DMS79 (cell line): ENCODE data around the gene HSPG2.

Experiments used
- DNase-seq: peaks from one replicate; lab custom pipeline; 2025; lab: John Stamatoyannopoulos, UW

The HSPG2 gene

DNA sequence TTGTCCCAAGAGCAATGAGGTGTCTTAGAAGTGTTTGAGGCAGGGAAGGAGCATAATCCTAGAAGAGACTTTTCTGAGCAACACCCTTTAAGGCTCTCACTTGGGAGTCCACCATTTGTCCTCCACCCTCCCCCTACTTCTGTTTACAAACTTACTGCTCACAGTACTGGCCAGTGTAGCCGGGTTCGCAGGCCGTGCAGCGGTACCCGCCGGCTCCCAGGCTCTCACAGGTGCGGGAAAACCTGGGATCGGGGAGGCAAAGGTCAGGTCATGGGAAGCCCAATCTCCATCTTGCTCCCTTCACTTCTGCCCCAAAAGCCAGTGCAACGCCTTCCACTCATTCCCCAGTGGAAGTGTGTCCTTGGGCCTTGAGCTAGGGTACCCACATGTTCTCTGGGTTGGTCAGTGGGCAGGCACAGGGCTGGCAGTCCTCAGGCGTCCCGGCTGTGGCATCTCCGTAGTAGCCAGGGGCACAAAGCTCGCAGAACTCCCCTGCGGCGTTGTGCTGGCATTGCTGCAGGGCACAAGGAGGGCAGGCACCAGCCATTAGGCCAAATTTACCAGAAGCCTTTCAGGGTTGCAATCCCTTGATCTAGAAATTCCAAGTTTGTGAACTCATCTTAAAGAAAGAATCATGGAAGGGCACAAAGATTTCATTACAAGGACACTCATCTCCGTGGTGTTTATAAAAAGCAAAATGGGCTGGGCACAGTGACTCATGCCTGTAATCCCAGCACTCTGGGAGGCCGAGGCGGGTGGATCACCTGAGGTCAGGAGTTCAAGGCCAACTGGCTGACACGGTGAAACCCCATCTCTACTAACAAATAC, 75.3 kb downstream of the HSPG2 start:
- DNase-seq: no peak

DNA sequence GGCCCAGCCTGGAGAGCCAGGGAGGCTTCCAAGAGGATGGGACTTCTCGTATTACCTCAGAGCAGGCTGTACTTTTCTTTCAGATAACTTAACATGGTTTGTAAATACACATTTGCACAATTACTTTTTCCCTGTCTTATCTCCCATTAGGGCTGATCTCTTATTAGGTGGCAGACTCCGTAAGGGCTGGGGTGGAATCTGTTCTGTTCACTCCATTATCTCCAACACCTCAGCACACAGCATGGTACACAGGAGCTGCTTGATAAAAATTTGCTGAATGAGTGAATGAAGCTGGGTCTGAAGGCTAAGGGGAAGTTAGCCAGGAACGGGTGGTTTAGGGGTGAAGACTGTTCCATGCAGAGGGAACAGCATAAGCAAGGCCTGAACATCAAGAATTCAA, 76.1 kb downstream of the HSPG2 start:
- DNase-seq: no peak

DNA sequence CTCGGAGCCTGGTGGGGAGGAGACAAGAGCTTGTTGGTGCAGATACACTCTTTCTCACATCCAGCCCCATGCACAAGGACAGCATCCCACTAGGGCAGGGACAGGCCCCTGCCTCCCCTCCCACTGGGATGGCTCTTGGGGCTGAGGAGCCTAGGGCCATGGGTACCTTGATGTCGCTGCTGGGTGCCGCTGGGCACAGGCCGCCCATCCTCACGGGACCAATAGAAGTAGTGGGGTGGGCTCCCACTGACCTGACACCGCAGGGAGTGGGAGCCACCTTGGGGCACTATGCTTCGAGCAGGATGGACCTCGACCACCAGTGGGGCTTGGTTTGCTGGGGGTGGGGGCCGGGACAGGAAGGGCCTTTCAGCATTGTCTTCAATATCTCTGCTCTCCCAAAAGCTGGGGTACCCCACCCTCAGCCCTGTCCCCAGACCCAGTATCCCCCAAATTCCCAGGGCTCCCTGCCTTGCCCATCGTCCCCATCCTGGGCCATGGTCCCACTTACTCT, 77.4 kb downstream of the HSPG2 start:
- no peak for DNase-seq

DNA sequence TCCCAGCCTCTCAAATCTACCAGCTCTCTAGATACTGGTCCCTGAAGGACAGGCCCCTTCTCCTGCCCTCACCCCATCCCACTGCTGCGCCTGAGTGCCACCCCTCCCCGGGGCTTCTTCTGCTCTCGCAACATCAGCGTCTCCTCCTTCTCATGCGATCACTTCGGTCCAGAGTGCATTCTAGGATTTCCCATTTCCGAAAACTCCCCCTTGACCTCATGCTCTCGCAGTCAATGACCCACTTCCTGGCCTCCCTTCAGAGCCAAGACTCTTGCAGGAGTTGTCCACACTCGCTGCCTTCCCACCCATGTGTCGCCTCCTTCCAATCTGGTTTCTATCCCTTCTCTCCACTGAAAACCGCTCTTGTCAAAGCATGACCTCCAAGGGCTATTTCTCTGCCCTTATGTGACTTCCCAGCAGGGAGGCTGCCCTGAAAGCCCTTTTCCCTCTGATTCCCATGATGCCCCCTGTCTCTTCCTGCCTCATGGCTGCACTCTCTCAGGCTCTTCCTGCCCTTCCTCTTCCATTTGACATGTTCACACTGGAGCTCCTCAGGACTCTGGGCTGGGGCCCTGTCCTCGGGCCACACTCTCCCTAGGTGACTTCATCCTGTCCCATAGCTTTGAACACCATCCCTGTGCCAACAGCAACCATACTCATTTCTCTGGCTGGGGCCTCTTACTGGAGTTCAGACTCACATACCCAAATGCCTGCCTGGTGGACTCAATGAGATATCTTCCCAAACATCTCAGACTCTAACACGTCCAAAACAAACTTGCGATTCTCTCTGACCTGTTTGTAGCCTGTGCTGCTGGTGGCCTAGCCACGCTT, 79.1 kb downstream of the HSPG2 start:
- DNase-seq: no peak

DNA sequence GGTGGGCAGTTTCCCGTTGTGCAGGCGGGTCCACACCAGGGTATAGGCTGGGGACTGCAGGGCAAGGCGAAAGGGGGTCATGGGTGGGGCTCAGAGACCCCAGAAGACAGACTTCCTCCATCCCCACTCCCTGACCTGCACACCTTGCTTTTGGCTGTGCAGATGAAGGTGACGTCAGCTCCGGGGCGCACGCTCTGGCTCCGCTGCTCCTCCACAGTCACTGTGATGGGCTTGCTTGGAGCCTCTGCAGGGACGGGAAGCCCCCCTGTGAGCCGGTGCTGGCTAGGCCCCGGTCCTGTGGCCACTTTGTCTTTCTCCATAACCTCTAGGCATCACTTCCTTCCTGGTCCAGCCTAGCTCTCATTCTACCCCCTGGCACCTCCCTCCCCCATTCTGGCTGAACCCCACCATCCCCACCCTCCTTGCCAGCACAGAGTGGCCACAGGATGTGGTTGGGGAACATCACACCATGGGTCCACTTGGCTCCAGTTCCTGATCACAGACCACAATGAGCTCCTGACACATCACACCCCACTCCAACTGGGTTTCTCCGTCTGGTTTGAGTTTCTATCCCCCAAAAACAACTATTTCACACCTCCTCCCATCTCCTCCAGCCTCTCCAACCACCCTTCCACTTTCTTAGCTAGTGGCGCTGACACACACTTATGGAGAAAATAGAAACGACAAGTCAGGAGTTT, 79.8 kb downstream of the HSPG2 start:
- DNase-seq: no peak

DNA sequence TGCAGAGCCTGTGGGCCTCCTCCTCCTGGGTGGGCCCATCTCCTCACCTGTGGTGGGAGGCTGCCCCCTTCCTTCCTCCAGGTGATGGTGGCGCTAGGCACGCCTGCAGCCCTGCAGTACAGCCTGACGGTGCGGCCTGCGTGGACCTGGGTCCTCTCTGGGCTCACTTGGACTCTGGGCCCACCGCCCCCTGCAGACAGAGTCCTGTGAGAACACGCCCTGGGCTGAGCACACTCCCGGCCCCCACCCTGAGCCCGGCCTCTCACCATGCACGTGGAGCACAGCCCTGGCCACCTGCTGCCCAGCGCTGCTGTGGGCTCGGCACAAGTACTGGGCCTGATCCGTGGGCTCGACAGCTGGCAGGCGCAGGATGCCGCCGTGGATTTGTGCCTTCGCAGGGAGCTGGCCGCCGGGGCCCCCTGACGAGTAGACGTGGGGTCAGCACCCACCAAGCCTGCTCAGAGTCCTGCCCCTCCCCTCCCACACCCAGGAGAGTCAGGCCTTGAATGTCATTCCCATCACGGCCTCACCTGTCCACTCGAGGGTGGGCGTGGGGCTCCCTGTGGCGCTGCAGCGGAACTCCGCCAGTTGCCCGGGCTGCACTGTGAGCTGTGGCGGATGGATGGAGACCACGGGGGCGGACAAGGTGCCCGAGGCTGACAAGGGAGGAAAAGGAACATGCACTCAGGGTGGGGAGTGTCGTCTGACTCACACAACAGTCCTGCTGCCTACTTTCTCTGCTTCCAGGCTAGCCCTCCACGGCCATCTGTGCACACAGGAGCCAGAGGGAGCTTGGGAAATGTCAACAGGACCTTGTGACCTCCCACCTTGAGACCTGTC, 81.6 kb downstream of the HSPG2 start:
- no peak for DNase-seq

DNA sequence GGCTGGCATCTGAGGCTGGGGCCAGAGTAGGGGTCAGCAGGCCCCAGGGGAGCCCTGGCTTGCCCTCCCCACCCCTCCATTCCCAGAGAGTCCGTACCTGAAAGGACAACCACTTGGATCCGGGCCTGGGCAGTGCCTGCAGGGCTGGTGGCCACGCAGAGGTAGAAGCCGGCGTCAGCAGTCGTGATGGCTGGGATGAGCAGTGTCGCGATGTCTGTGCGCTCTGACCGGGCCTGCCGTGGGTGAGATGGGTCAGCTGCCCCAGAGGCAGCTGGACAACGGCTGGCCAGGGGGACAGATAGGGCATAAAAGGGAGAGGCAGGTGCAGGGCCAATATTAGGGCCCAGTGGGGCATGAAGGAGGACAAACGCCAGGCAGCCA, 82.4 kb downstream of the HSPG2 start:
- no peak for DNase-seq

DNA sequence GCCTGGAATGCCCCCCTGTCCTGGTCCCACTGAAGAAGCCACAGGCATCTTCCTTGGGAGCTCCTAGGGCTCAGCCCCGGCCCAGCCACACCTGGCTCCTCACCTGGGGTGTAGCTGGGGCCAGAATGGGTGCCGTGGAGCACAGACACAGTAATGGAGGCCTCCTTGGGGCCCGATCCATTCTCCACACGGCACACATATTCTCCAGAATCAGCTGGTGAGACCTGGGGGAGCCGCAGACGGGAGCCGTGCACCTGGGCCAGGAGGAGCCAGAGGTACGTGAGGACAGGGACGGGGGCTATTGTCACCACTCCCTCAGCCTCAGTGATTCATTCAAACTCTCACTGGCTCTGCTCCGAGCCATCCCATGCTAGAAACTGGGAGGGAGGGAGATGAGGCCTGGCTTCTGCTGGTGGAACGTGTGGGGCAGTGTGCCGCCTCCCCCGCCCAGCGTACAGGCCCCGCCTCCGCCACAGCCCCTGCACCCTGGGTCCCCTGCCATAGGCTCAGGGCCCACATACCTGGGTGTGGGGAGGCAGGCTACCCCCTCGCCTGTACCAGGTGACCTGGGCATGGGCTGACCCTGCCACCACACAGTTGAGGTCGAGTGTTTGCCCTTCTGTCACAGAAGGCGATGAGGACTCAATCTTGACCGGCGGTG, 82.9 kb downstream of the HSPG2 start:
- no peak for DNase-seq

DNA sequence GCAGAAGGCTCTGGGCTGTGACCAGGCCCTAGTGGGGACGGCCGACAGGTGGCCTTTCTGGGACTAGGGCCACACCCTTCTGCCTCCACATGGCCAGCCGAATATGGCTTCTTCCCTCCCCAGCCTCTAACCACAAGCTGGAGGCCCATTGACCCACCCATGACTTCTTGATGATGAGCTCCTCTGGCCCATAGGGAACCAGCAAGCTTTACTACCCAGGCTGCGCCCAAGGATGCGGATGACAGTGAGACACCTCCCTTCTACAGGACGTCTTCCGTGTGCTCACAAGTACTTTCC, 84.0 kb downstream of the HSPG2 start:
- no peak for DNase-seq

DNA sequence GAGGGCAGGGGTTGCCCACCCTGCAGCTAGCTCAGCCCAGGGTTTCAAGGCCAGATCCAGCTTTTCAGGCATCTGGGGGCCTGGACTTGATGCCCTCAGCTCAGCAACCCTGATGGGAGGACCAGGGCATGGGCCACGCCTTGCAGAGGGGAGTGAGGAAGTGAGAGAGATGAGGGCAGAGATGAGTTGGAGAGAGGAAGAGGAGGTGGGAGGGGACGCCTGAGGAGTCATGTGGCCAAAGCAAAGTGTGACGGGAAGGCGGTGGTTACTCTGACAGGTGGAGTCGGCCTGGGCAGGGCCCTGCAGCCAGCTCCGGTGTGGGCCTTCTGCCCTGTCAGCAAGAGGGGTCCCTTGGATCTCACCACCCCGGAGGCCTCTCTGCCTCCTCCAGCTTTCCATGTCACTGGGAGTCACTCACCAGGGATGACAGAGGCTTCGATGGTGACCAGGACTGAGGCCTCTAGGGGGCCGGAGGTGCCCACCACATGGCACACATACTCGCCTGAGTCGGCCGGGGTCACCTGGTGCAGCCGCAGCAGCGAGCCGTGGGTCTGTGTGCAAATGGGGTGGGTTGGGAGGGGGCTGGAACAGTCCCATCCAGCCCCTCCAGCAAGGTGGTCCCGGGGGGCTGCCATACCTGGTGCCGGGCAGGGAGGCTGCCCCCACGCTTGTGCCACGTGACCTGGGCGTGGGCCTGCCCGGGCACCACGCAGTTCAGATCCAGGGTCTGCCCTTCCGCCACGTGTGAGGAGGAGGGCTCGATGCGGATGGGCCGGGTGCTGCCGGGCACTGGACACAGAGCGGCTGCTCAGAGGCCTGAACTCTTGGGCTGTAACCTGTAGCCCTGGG, 84.6 kb downstream of the HSPG2 start:
- DNase-seq: no peak

DNA sequence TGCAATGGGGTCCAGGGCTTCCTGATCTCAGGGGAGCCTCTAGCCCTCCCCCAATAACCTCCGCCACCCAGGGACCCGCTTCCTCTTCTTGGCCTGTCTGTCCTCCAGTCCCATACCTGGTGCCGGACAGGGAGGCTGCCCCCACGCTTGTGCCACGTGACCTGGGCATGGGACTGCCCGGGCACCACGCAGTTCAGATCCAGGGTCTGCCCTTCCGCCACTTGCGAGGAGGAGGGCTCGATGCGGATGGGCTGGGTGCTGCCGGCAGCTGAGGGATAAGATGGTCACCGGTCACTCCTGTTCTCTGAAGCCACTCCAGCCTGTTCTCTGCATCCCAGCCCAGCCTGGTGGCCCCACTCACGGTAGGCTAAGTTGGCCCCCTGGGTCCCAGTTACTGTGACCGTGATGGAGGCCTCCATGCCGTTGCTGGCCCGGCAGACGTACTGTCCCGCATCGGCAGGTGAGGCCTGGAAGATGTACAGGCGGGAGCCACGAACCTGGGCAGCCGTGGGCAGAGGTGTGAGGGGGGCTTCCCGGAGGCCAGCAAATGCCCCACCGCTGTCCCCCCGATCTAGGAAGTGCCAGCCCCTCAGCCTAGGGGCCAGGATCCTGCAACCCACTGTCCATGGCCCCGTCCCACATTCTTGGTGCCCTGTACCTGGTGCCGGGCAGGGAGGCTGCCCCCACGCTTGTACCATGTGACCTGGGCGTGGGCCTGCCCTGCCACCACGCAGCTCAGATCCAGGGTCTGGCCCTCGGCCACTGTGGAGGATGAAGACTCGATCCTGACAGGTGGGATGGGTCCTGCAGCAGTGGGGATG, 85.5 kb downstream of the HSPG2 start:
- no peak for DNase-seq

DNA sequence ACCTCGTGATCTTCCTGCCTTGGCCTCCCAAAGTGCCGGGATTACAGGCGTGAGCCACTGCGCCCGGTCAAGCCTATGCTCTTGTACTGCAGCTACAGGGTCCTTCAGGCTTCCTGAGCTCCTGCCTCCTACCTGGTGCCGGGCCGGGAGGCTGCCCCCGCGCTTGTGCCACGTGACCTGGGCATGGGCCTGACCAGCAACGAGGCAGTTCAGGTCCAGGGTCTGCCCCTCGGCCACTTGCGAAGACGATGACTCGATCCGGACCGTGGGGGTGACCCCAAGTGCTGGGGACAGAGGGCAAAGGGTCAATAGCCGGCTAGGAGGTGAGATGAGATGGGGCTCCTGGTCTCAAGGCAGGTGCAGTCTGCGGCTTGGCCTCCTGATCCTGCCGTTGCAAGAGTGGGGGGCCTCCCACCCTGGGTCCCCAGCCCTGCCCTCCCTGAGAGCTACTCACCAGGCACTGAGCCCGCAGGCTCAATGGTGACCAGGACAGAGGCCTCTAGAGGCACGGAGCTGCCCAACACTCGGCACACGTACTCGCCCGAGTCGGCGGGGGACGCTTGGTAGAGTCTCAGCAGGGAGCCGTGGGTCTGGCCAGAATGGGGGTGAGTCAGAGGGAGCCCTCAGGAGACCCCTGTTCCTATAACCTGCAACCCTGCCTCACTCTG, 87.1 kb downstream of the HSPG2 start:
- DNase-seq: no peak

DNA sequence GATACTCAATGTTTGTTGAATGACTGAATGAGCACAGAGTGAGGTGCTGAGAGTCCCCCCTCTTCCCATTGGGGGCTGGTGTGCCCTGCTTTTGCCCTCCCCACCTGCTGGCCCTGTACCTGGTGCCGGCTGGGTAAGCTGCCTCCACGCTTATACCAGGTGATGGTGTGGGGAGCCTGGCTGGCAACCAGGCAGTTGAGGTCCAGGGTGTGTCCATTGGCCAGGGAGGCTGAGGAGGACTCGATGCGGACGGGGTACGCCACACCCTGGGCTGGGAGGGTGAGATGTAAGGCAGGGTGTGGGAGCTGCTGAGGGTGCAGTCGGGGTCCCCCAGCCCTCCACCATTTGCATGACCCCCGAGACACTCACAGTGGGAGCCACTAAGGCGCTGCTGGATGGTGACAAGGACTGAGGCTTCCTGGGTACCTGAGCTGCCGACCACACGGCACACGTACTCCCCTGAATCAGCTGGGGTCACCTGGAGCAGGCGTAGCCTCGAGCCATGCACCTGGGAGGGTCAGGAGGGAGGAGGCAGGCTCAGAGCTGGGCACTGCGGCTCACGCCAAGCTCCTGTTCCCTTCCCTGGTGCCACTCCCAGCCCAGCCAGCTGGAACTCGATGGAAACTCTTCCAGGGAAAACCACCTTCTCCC, 88.5 kb downstream of the HSPG2 start:
- DNase-seq: no peak

DNA sequence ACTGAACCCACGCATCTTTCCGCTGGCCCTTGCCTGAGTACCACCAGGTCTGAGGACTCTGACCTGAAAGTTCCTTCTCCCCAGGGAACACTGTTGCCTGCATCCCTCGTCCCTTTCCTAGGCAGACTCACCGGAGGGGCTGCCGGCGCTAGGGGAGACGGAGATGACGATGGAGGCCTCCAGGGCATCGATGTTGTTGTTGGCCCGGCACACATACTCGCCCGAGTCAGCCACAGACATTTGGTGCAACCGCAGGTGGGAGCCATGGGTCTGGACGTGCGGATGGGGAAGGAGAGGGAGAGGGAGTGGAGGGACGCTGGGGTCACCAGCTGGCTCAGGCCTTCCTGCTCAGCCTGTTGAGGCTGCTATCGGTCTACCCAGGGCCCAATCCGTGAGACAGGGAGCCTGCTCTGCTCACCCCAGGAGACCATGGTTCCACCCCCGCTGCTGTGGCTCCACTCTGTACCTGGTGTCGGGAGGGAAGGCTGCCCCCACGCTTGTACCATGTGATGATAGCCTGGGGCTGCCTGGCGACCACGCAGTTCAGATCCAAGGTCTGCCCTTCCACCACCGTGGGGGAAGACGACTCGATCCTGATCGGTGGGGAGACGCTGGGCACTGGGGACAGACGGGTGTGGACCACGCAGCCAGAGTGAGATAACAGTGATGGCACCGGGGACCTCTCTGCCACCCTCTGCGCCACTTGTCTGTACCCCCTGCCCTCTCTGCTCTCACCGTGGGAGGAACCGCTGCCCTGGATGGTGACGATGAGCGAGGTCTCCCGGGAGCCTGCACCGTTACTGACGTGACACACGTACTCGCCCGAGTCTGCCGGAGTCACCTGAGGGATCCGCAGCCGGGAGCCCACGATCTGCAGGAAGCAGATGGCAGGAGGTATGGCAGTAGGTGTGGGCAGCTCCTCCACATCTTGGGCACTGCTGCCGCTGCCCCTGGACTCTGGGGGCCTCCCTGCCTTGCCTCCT, 89.6 kb downstream of the HSPG2 start:
- no peak for DNase-seq

DNA sequence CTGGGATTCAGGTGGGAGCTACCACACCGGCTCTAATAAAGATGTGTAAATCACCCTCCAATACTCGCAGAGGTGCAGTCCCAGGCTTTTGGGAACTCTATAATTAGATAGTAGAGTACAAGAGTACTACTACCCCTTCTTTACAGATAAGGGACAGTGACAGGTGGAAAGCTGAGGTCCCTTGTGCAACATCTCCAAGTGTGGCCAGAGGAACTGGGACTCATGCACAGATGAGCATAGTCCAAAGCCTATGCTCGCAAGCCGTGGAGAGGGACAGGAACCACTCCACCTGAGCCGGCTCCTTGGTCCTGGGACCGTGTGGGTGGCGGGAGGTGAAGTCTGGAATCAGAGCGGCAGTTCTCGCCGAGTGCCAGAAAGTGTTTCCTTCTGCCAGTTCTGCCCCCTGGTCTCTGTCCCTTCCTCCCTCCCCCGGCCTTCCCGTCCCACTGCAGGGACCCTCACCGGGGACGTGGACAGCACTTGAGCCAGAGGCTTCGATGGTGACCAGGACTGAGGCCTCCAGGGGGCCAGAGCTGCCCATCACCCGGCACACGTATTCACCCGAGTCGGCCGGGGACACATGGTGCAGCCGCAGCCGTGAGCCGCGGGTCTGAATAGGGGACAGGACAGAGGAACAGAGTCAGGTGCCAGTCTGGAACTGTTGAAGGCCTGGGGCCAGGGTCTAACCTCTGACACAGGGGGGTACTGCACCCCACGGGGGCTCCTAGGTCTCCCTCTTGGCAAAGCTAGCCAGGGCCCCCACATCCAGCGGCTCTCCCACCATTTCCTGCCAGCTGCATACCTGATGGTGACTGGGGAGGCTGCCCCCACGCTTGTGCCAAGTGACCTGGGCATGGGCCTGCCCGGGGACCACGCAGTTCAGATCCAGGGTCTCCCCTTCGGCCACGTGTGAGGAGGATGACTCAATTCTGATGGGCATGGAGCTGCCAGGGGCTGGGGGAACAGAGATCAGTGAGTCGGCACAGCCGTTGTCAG, 91.2 kb downstream of the HSPG2 start:
- DNase-seq: no peak

DNA sequence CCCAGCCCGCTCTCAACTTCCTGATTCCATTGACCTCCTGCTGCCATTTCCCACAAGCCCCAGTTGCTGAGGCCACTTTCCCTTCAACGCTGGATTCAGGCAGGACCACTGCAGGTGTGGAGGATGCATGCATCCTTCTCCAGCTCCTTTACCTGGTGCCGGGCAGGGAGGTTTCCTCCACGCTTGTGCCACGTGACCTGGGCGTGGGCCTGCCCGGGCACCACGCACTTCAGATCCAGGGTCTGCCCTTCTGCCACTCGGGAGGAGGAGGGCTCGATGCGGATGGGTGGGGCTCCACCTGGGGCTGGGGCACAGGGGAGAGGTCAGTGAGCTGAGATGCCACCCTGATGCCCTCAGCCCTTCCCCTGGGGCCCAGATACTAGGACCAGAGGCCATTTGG, 93.1 kb downstream of the HSPG2 start:
- DNase-seq: no peak
